Left lung (tissue), 10 donors: Measurements from ENCODE around the gene TTLL10. TPM values are rescaled to one million over a fixed set of nuclear protein-coding genes. Genes with fewer than 3 reads are reported as not detected.

ENCODE experiments used
- ATAC-seq: fragments of 200-7000 bp; cut with Tn5 transposase; one replicate; pipeline ENCODE4 v1.9.1; 2020; ENCODE audit warnings: moderate library complexity
- DNase-seq, 4 donors: peaks; one replicate each; pipeline ENCODE4 v3.0.0-alpha.2; 2013 to 2020
- H3K27ac ChIP-seq, 2 donors: fragments of 200-600 bp; sonication (generic) in 1 of 2; one replicate each; pipeline versions ENCODE4 v1.5.0 to v1.8.0; 2020 to 2021
- H3K27me3 ChIP-seq, 2 donors: fragments of 200-600 bp; sonication (generic) in 1 of 2; one replicate each; pipeline versions ENCODE4 v1.5.0 to v1.8.0; 2020 to 2021
- H3K36me3 ChIP-seq, 2 donors: fragments of 200-600 bp; sonication (generic) in 1 of 2; one replicate each; pipeline versions ENCODE4 v1.5.0 to v1.8.0; 2020 to 2021
- H3K4me1 ChIP-seq, 2 donors: fragments of 200-600 bp; one replicate each; pipeline ENCODE4 v1.8.0; 2021
- H3K4me3 ChIP-seq, 2 donors: fragments of 200-600 bp; sonication (generic) in 1 of 2; one replicate each; pipeline versions ENCODE4 v1.5.0 to v1.8.0; 2020 to 2021; ENCODE audit warnings: mild to moderate bottlenecking in 1 of 2
- H3K9me3 ChIP-seq, 2 donors: fragments of 200-600 bp; sonication (generic) in 1 of 2; one replicate each; pipeline versions ENCODE4 v1.5.0 to v1.8.0; 2020 to 2021
- CTCF ChIP-seq, 2 donors: fragments of 200-600 bp; sonication (generic) in 1 of 2; IDR thresholded peaks; one replicate each; pipeline versions ENCODE4 v1.5.0 to v1.8.0; 2021; ENCODE audit warnings: antibody characterized with exemption in 2 of 2
- intact Hi-C, 2 donors: fragments of 100-400 bp; cut with DNase I; formaldehyde crosslinking; loops; one replicate each; pipeline versions ENCODE4 v1.11.2 to v1.14.2; 2022
- polyA plus RNA-seq, 6 donors: library from polyadenylated mRNA; unstranded; fragments of 120-200 nt; gene quantifications; one replicate each; pipeline ENCODE4 v1.2.1, GENCODE V29; 2013; ENCODE audit not compliant: insufficient read length in 6 of 6
- total RNA-seq, 2 donors: library from RNA; stranded (reverse); fragmentation: NEBNext Ultra II Directional; extraction: Animal tissue kit (Norgen Biotek cat#: 25700); gene quantifications; one replicate each; pipeline ENCODE4 v1.2.1, GENCODE V29; 2021
- donor health status: DM: no; HTN: yes; CAD: no.
- donor health status: DM: no; HTN: no; CAD: no.

TTLL10 gene
- total and polyA plus RNA-seq, 8 donors = 0.17 to 4.6 (median 1.7) TPM

- H3K36me3 ChIP-seq = peaks cover 0 to 85% of the 10 kb centered on the region in 2 donors
- no peak for TF ChIP-seq CTCF (IDR thresholded peaks at IDR 0.05)
- no peak for DNase-seq
Observed at GRCh38 chr1:1218524-1219200, 45.0 kb downstream of the TTLL10 start.

GRCh38 chr1:1219341-1219740 is 45.7 kb downstream of the TTLL10 start:
- ATAC-seq (no peak), DNase-seq (no peak)
- H3K9me3 ChIP-seq = no peaks in the 10 kb centered on the region
- no peak overlapping the region for H3K27ac ChIP-seq
- peaks cover 0 to 16% of the 10 kb centered on the region in 2 donors for H3K4me1 ChIP-seq
- intact Hi-C loops = no loop called here
- no peak overlapping the region for H3K4me3 ChIP-seq
- H3K36me3 ChIP-seq = peaks cover 0 to 92% of the 10 kb centered on the region in 2 donors
- no peak for TF ChIP-seq CTCF (IDR thresholded peaks at IDR 0.05)
- peaks cover 0 to 2% of the 10 kb centered on the region in 2 donors for H3K27me3 ChIP-seq

More at GRCh38 chr1:1218524-1219200, 45.0 kb downstream of the TTLL10 start:
- Histone ChIP-seq H3K4me1 (peaks cover 0 to 22% of the 10 kb centered on the region in 2 donors), H3K27ac (no peak overlapping the region), H3K9me3 (no peaks in the 10 kb centered on the region), H3K4me3 (no peak overlapping the region), H3K27me3 (peaks cover 0 to 9% of the 10 kb centered on the region in 2 donors)
- intact Hi-C loops = no loop called here
- ATAC-seq = no peak

GRCh38 chr1:1220197-1220596 is 46.5 kb downstream of the TTLL10 start:
- Histone ChIP-seq H3K27me3 (no peaks in the 10 kb centered on the region), H3K9me3 (no peaks in the 10 kb centered on the region), H3K4me1 (peaks cover 0 to 11% of the 10 kb centered on the region in 2 donors), H3K4me3 (no peak overlapping the region), H3K27ac (no peak overlapping the region), H3K36me3 (peaks cover 0 to 100% of the 10 kb centered on the region in 2 donors)
- TF ChIP-seq CTCF (IDR thresholded peaks at IDR 0.05) = no peak
- intact Hi-C loops = no loop called here
- DNase-seq (no peak), ATAC-seq (no peak)

GRCh38 chr1:1221887-1222574 is 48.4 kb downstream of the TTLL10 start:
- no peak for ATAC-seq
- no peak for TF ChIP-seq CTCF (IDR thresholded peaks at IDR 0.05)
- peaks cover 0 to 6% of the 10 kb centered on the region in 2 donors for H3K4me1 ChIP-seq

GRCh38 chr1:1222575-1223225 is 49.0 kb downstream of the TTLL10 start:
- Histone ChIP-seq H3K27ac (no peak overlapping the region), H3K4me3 (no peak overlapping the region), H3K36me3 (peaks cover 0 to 100% of the 10 kb centered on the region in 2 donors), H3K27me3 (no peaks in the 10 kb centered on the region), H3K4me1 (peaks cover 0 to 6% of the 10 kb centered on the region in 2 donors), H3K9me3 (no peaks in the 10 kb centered on the region)
- no peak for TF ChIP-seq CTCF (IDR thresholded peaks at IDR 0.05)
- no peak for DNase-seq
- no peak for ATAC-seq
- intact Hi-C loops = no loop called here

More at GRCh38 chr1:1221887-1222574, 48.4 kb downstream of the TTLL10 start:
- Histone ChIP-seq H3K27ac (no peak overlapping the region), H3K4me3 (no peak overlapping the region), H3K9me3 (no peaks in the 10 kb centered on the region), H3K27me3 (no peaks in the 10 kb centered on the region), H3K36me3 (peaks cover 0 to 100% of the 10 kb centered on the region in 2 donors)
- intact Hi-C loops = no loop called here
- no peak for DNase-seq
